ENCODE measurements around the gene AVP.
"Not testable (repeated sequence)": the region's sequence is repeated elsewhere in the genome, so short reads cannot be mapped to it uniquely, and the experiment has no call there.

The AVP gene

GRCh38 chr20:3084283-3084985, at the start of gene AVP:
AVP (minus strand) TSS chr20:3084724; CDS start chr20:3084674, 50 bp downstream.
- DNase-seq (ENCODE audit: low read depth) = no peak

- no peak for DNase-seq (ENCODE audit: low read depth)
These were observed 49.6 kb upstream of the AVP start for GRCh38 chr20:3134151-3134550.

- no peak for DNase-seq (ENCODE audit: low read depth)
These were observed 48.6 kb upstream of the AVP start for GRCh38 chr20:3133155-3133554.

GRCh38 chr20:3130051-3130600, 45.6 kb upstream of the AVP start:
- no peak for DNase-seq (ENCODE audit: low read depth)

- no peak for DNase-seq (ENCODE audit: low read depth)
These were observed 44.6 kb upstream of the AVP start for GRCh38 chr20:3129094-3129493.

- no peak for DNase-seq (ENCODE audit: low read depth)
These were observed 43.9 kb upstream of the AVP start for GRCh38 chr20:3128275-3128984.

GRCh38 chr20:3126527-3126859, 42.0 kb upstream of the AVP start:
- no peak for DNase-seq (ENCODE audit: low read depth)

GRCh38 chr20:3125776-3126526, 41.4 kb upstream of the AVP start:
- not testable (repeated sequence) for DNase-seq (ENCODE audit: low read depth)

GRCh38 chr20:3124773-3125560, 40.4 kb upstream of the AVP start:
- DNase-seq (ENCODE audit: low read depth) = not testable (repeated sequence)

- not testable (repeated sequence) for DNase-seq (ENCODE audit: low read depth)
These were observed 39.6 kb upstream of the AVP start for GRCh38 chr20:3124163-3124562.

- DNase-seq (ENCODE audit: low read depth) = no peak
These were observed 39.0 kb upstream of the AVP start for GRCh38 chr20:3123542-3123941.

- no peak for DNase-seq (ENCODE audit: low read depth)
These were observed 37.6 kb upstream of the AVP start for GRCh38 chr20:3121955-3122610.

- no peak for DNase-seq (ENCODE audit: low read depth)
These were observed 36.9 kb upstream of the AVP start for GRCh38 chr20:3121271-3121911.

- no peak for DNase-seq (ENCODE audit: low read depth)
These were observed 34.5 kb upstream of the AVP start for GRCh38 chr20:3119044-3119443.

- DNase-seq (ENCODE audit: low read depth) = peak; percentile 36
These were observed 33.4 kb upstream of the AVP start for GRCh38 chr20:3117839-3118379.

- DNase-seq (ENCODE audit: low read depth) = no peak
These were observed 31.8 kb upstream of the AVP start for GRCh38 chr20:3116341-3116740.

- no peak for DNase-seq (ENCODE audit: low read depth)
These were observed 30.9 kb upstream of the AVP start for GRCh38 chr20:3115190-3116107.

GRCh38 chr20:3111995-3112394, 27.5 kb upstream of the AVP start:
- DNase-seq (ENCODE audit: low read depth) = no peak

- no peak for DNase-seq (ENCODE audit: low read depth)
These were observed 27.0 kb upstream of the AVP start for GRCh38 chr20:3111507-3111906.
